ENCODE results near the gene HEXIM1. TPM values are rescaled to one million over a fixed set of nuclear protein-coding genes. Genes with fewer than 3 reads are reported as not detected.
A peak's percentile ranks its signal among the peaks of the same experiment; 100 is the strongest.

HEXIM1 gene, protein sequence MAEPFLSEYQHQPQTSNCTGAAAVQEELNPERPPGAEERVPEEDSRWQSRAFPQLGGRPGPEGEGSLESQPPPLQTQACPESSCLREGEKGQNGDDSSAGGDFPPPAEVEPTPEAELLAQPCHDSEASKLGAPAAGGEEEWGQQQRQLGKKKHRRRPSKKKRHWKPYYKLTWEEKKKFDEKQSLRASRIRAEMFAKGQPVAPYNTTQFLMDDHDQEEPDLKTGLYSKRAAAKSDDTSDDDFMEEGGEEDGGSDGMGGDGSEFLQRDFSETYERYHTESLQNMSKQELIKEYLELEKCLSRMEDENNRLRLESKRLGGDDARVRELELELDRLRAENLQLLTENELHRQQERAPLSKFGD
- 21.6 TPM for polyA plus RNA-seq (2013, experiment 1 of 2)
- 22.5 TPM for polyA plus RNA-seq (2013, experiment 2 of 2)

DNA sequence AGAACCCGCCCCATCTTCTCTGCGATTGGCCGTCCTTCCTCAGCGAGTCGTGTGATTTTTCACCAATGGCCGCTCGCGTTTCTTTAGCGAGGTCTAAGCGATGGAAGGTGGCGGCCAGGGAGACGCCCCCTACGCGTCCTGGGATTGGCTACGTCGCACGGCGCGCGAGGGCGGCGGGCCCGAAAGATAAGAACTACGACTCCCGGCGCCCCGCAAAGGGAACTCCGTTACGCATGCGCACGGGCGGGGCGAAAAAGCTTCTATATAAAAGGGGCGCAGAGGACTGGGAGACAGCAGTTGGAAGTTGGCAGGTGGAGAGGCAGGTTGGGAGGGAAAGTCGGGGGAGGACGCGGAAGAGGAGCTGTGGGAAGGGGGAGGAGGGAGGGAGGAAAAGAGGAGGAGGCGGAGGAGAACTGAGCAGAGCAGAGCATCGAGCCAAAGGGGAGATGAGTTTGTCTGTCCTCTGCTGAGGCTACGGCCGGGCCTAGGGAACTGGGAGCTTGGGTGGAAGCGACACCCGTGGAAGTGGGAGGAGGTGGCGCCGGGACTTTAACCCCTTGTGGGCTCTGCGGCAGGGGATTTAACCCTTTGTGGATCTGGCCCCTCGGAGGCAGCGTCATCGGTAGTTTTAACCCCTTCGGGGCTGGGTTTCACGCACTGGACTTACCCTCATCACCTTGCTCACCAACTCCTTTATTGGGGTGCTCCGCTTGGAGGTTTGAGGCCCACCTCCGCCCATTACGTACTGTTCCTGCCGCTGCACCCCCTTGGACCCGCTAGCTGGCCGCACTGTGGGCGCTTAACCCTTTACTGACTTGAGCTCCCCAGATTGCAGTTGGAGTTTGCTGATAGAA lies at the start of gene HEXIM1:
TSS of gene HEXIM1 (plus strand) at position 293 of the 854 bp plus-strand sequence. CDS start 716 bp downstream, outside the sequence.
- no CpG with 5 or more reads among the region's 58 CpGs for WGBS, 2 donors (ENCODE audit: extremely low coverage in 2 of 2, insufficient read length in 2 of 2, insufficient replicate concordance in 1 of 2)
- H3K4me2 ChIP-seq (ENCODE audit: insufficient read depth, low read length, poor library complexity, severe bottlenecking): peak within 1 kb of the TSS; percentile 84

DNA sequence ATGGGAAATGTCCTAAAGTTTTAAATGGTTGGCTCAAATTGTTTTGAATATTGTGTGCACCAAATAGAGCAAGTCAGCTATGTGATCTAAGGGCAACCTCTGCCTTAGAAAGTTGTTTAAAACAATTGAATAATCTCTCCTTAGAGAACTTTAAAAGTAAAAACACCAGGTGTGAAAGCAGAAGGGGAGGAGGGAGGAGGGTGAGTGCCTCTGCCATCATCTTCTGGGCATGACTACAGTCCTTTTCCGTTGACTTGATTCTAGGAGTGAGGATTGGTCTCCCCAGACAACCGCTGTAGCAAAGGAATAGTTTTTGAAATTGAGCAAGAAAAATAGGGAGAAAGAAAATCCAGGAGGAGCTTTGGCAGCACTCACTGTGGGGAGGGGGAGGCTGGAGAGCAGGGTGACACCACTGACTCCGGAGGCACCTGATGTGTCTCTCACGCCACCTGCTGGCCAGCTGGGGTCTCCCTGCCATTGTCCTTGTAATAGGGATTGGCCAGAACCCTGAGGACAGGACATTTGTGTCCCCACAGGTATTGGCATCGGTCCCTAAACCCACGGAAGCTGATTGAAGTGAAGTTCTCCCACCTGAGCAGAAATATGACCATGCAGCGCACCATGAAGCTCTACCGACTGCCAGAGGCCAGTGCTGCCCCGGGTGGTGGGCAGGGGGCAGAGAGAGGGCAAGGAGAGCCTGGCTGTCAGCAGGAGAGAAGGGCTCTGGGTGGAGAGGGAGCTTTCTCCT lies 49.2 kb upstream of the HEXIM1 start:
- Histone ChIP-seq H3K4me2 (ENCODE audit: insufficient read depth, low read length, poor library complexity, severe bottlenecking) (no peak overlapping the region), H3K36me3 (replicated peaks in 1 of 2; ENCODE audit: control insufficient read depth in 2 of 2, insufficient read depth in 2 of 2, low read length in 2 of 2) (peaks cover 60 to 93% of the 10 kb centered on the region in 2 donors), H2AK5ac (ENCODE audit: low read depth, low read length) (no peak overlapping the region), H3K27ac (replicated peaks; ENCODE audit: low read length) (no peak overlapping the region), H2BK5ac (ENCODE audit: low read length) (no peak overlapping the region), H2BK12ac (ENCODE audit: low read length) (no peak overlapping the region), H4K91ac (ENCODE audit: low read depth, low read length, poor library complexity) (no peak overlapping the region), H3K18ac (ENCODE audit: low read length) (no peak overlapping the region), H3K4me1 (ENCODE audit: control insufficient read depth in 2 of 2, insufficient read depth in 1 of 2, low read depth in 1 of 2, low read length in 2 of 2) (no peaks in the 10 kb centered on the region), H2BK15ac (ENCODE audit: low read length) (no peak overlapping the region), H2BK120ac (ENCODE audit: low read depth, low read length) (no peak overlapping the region), H3K23ac (ENCODE audit: low read depth, low read length, poor library complexity) (no peak overlapping the region), H3K79me1 (ENCODE audit: low read depth, low read length) (no peaks in the 10 kb centered on the region), H3K9ac (ENCODE audit: low read depth, low read length, poor library complexity) (no peak overlapping the region), H3K14ac (ENCODE audit: low read length) (no peak overlapping the region), H2AFZ (ENCODE audit: low read length) (no peak overlapping the region), H3K27me3 (ENCODE audit: control insufficient read depth in 3 of 3, insufficient read depth in 3 of 3, low read depth in 1 of 3, low read length in 3 of 3) (no peaks in the 10 kb centered on the region), H3K4me3 (ENCODE audit: low read length in 2 of 2) (no peak overlapping the region), H3K9me3 (replicated peaks in 1 of 2; ENCODE audit: control insufficient read depth in 2 of 2, insufficient read depth in 1 of 2, low read depth in 1 of 2, low read length in 2 of 2) (no peaks in the 10 kb centered on the region), H3K4ac (ENCODE audit: low read length) (no peak overlapping the region), H4K8ac (ENCODE audit: low read depth, low read length) (no peak overlapping the region)
- peak; percentile 74 for DNase-seq (ENCODE audit: low spot score)
- no CpG with 5 or more reads among the region's 9 CpGs for WGBS, 2 donors (ENCODE audit: extremely low coverage in 2 of 2, insufficient read length in 2 of 2, insufficient replicate concordance in 1 of 2)

More for the DNA sequence above, at the start of gene HEXIM1:
- Histone ChIP-seq H4K8ac (ENCODE audit: low read depth, low read length) (no peak within 1 kb of the TSS), H2BK120ac (ENCODE audit: low read depth, low read length) (no peak within 1 kb of the TSS), H2BK5ac (ENCODE audit: low read length) (peak within 1 kb of the TSS; percentile 96), H3K79me1 (ENCODE audit: low read depth, low read length) (peaks cover 5% of the 10 kb centered on the region), H3K4ac (ENCODE audit: low read length) (no peak within 1 kb of the TSS), H3K4me1 (ENCODE audit: control insufficient read depth in 2 of 2, insufficient read depth in 1 of 2, low read depth in 1 of 2, low read length in 2 of 2) (peaks cover 9 to 19% of the 10 kb centered on the region in 2 donors), H4K91ac (ENCODE audit: low read depth, low read length, poor library complexity) (no peak within 1 kb of the TSS), H2BK15ac (ENCODE audit: low read length) (no peak within 1 kb of the TSS), H3K23ac (ENCODE audit: low read depth, low read length, poor library complexity) (peak within 1 kb of the TSS; percentile 100), H2AK5ac (ENCODE audit: low read depth, low read length) (peak within 1 kb of the TSS; percentile 79), H3K27me3 (ENCODE audit: control insufficient read depth in 3 of 3, insufficient read depth in 3 of 3, low read depth in 1 of 3, low read length in 3 of 3) (no peaks in the 10 kb centered on the region), H3K18ac (ENCODE audit: low read length) (peak within 1 kb of the TSS; percentile 99), H2BK12ac (ENCODE audit: low read length) (no peak within 1 kb of the TSS), H3K27ac (replicated peaks; ENCODE audit: low read length) (peak within 1 kb of the TSS; percentile 96), H2AFZ (ENCODE audit: low read length) (peak within 1 kb of the TSS; percentile 84), H3K9me3 (replicated peaks in 1 of 2; ENCODE audit: control insufficient read depth in 2 of 2, insufficient read depth in 1 of 2, low read depth in 1 of 2, low read length in 2 of 2) (no peaks in the 10 kb centered on the region), H3K9ac (ENCODE audit: low read depth, low read length, poor library complexity) (peak within 1 kb of the TSS; percentile 94), H3K14ac (ENCODE audit: low read length) (peak within 1 kb of the TSS; percentile 75), H3K36me3 (replicated peaks in 1 of 2; ENCODE audit: control insufficient read depth in 2 of 2, insufficient read depth in 2 of 2, low read length in 2 of 2) (peaks cover 0 to 4% of the 10 kb centered on the region in 2 donors), H3K4me3 (ENCODE audit: low read length in 2 of 2) (peak within 1 kb of the TSS; percentile 96 to 98)
- peak; percentile 100 for DNase-seq (ENCODE audit: low spot score)

DNA sequence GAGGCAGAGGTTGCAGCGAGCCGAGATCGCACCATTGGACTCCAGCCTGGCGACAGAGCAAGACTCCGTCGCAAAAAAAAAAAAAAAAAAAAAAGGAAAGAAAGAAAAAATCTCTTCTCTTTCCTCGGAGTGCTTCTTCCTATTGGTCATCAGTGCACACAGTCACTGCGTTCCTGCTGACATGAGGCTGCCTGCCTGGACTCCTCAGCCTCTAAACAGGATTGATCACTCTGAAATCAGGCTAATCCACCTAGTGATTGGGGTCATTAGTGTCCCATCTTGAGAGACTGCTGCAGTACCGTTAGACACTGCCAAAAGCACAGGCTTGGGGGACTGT lies 46.8 kb upstream of the HEXIM1 start:
- H3K4me2 ChIP-seq (ENCODE audit: insufficient read depth, low read length, poor library complexity, severe bottlenecking): no peak overlapping the region
- H3K27ac ChIP-seq (replicated peaks; ENCODE audit: low read length): no peak overlapping the region
- H3K14ac ChIP-seq (ENCODE audit: low read length): no peak overlapping the region
- no peak overlapping the region for H2BK15ac ChIP-seq (ENCODE audit: low read length)
- no peaks in the 10 kb centered on the region for H3K27me3 ChIP-seq (ENCODE audit: control insufficient read depth in 3 of 3, insufficient read depth in 3 of 3, low read depth in 1 of 3, low read length in 3 of 3)
- H2BK12ac ChIP-seq (ENCODE audit: low read length): no peak overlapping the region
- no peak for DNase-seq (ENCODE audit: low spot score)
- H3K4me3 ChIP-seq (ENCODE audit: low read length in 2 of 2): no peak overlapping the region
- peaks cover 0 to 1% of the 10 kb centered on the region in 2 donors for H3K4me1 ChIP-seq (ENCODE audit: control insufficient read depth in 2 of 2, insufficient read depth in 1 of 2, low read depth in 1 of 2, low read length in 2 of 2)
- H3K79me1 ChIP-seq (ENCODE audit: low read depth, low read length): peaks cover 2% of the 10 kb centered on the region
- H2BK5ac ChIP-seq (ENCODE audit: low read length): no peak overlapping the region
- H3K4ac ChIP-seq (ENCODE audit: low read length): no peak overlapping the region
- no peak overlapping the region for H3K23ac ChIP-seq (ENCODE audit: low read depth, low read length, poor library complexity)
- no peak overlapping the region for H4K8ac ChIP-seq (ENCODE audit: low read depth, low read length)
- no peak overlapping the region for H3K18ac ChIP-seq (ENCODE audit: low read length)
- WGBS, 2 donors (ENCODE audit: extremely low coverage in 2 of 2, insufficient read length in 2 of 2, insufficient replicate concordance in 1 of 2): no CpG with 5 or more reads among the region's 9 CpGs
- H2AK5ac ChIP-seq (ENCODE audit: low read depth, low read length): no peak overlapping the region
- no peak overlapping the region for H2AFZ ChIP-seq (ENCODE audit: low read length)
- no peaks in the 10 kb centered on the region for H3K9me3 ChIP-seq (replicated peaks in 1 of 2; ENCODE audit: control insufficient read depth in 2 of 2, insufficient read depth in 1 of 2, low read depth in 1 of 2, low read length in 2 of 2)
- H3K36me3 ChIP-seq (replicated peaks in 1 of 2; ENCODE audit: control insufficient read depth in 2 of 2, insufficient read depth in 2 of 2, low read length in 2 of 2): peaks cover 72 to 93% of the 10 kb centered on the region in 2 donors
- H3K9ac ChIP-seq (ENCODE audit: low read depth, low read length, poor library complexity): no peak overlapping the region
- no peak overlapping the region for H2BK120ac ChIP-seq (ENCODE audit: low read depth, low read length)
- H4K91ac ChIP-seq (ENCODE audit: low read depth, low read length, poor library complexity): no peak overlapping the region

Data from neuronal stem cell (in vitro differentiated cells).